Head of caudate nucleus (tissue), 42 donors: Measurements from ENCODE around the gene GARNL3.
A peak's percentile ranks its signal among the peaks of the same experiment; 100 is the strongest.

Source experiments
- DNase-seq, 42 donors: peaks; one replicate each; pipeline versions ENCODE4 v3.0.0 to v3.0.0-alpha.2; 2020 to 2021; ENCODE audit warnings: mixed read lengths in 7 of 42
- intact Hi-C: fragments of 100-400 bp; cut with DNase I; formaldehyde crosslinking; loops from one replicate; pipeline ENCODE4 v1.15.0; 2022

Gene GARNL3

DNA sequence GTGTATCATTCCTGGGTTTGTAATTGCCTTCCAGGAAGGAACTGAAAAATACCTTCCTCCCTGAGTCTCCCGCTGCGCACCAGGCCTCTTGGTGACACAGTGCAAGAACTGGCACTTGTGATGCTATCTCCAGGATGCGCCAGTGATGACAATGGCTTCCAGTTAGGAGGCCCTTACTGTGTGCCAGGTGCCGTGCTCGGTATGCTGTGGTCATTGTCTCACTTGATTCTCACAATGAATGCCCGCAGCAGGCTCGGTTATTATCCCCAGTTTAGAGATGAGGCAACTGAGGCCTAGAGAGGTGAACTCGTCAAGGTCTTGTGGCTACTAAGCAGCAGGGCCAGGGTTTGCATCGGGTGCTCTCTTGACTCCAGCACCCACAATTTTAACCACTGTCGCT is 100.9 kb downstream of the GARNL3 start:
- no peak for DNase-seq
- intact Hi-C loops = no loop called here

- intact Hi-C loops = no loop called here
- peak in 38 of 42 donors; percentile 24 to 85 (median 58) for DNase-seq
These were observed 102.0 kb downstream of the GARNL3 start for GRCh38 chr9:127366594-127366993.

GRCh38 chr9:127368852-127369402 is 104.4 kb downstream of the GARNL3 start:
- intact Hi-C loops = no loop called here
- peak in 2 of 42 donors; percentile 26 to 37 for DNase-seq

GRCh38 chr9:127369428-127369827 is 104.9 kb downstream of the GARNL3 start:
- intact Hi-C loops = no loop called here
- peak in 1 of 42 donors; percentile 18 for DNase-seq

DNA sequence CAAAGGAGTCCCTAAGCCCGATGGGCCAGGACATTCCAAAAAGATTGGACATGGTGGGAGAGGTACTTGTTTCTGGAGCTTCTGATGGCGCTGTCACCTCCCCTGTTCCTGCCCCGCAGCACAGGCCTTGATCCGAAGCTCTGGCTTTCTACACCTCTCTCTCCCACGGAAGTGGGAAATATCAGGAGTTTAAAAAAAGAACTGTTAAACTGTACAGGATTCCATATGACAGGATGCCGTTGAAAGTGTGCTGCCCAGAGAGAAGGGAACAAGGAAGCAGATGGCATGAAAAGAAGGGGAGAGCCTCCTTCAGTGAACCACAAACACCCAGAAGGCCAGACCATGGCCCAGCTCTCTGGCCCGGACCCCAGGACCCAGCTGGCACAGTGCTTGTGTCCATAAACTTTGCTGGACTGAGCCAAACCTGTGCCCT is 105.6 kb downstream of the GARNL3 start:
- intact Hi-C loops = no loop called here
- peak in 1 of 42 donors; percentile 22 for DNase-seq

- peak in 20 of 42 donors; percentile 27 to 78 (median 50) for DNase-seq
These were observed 106.4 kb downstream of the GARNL3 start for GRCh38 chr9:127370672-127371648.

GRCh38 chr9:127380479-127380878 is 115.9 kb downstream of the GARNL3 start:
- intact Hi-C loops = no loop called here
- no peak for DNase-seq

More at GRCh38 chr9:127370672-127371648, 106.4 kb downstream of the GARNL3 start:
- intact Hi-C loops = no loop called here

DNA sequence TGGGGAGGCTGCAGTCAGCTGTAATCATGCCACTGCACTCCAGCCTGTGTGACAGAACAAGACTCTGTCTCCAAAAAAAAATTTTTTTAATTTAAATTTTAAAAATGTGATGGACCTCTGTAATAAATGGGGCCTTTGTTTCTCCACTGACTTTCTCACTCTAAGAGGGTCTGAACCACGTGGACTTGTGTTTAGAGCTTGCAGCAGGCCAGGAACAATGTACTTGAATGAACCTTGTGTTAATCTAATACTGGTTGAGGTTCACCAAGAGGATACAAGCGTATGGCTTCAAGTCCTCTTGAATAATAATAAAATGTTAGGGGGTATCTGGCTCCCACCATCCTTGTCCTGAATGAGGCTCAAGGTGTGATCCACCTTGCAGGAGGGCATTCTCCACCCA is 118.0 kb downstream of the GARNL3 start:
- DNase-seq = no peak
- intact Hi-C loops = no loop called here

DNA sequence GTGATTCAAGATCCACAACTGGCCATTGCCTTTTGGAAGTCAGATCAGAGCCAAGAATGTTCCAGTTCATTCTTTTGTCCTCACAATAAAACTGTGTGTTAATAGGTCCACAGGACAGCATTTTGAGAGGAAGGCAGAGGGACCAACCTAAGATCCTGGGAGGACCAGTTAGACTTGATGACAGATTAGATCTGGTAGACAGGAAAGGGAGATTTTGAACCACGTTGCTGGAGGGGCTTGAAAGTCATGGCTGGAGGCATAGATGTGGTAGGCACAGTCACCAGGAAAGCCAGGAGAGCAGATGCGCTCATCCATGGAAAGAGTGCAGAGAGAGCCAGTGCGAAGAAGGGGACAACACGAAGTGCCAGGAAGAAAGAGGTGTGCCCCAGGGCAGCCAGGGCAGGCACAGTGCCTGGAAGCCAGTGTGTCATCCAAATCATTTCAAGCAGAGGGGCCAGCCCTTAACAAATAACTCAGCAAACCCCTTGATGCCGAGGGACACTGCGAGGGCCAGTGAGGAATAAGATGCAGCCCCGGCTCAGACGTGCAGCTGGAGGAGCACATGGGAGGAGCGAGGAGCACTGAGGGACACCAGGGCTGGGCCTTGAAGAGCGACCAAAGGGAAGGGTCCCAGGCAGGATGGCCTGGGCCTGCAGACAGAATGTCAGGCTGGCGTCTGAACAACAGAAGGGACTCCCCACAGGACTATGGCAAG is 119.6 kb downstream of the GARNL3 start:
- peak in 3 of 42 donors; percentile 5 to 22 (median 12) for DNase-seq
- intact Hi-C loops = no loop called here

DNA sequence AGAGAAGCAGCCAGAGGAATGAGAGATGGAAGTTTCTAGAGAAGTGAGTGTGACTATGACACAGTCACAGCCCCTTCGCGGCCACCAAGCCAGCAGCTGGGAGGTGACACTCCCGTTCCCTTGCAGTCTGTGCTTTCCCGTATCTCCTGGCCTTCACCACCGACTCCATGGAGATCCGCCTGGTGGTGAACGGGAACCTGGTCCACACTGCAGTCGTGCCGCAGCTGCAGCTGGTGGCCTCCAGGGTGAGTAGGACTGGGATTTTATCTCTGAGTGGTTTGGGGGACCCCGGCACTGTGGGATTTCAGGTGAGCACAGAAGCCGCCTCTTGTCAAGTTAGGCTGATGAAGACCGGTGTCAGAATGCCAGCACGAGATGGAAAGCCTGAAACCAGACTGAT is 120.3 kb downstream of the GARNL3 start:
- intact Hi-C loops = no loop called here
- DNase-seq = peak in 1 of 42 donors; percentile 24

GRCh38 chr9:127386249-127386648 is 121.7 kb downstream of the GARNL3 start:
- DNase-seq = no peak
- intact Hi-C loops = no loop called here

GRCh38 chr9:127386981-127387380 is 122.4 kb downstream of the GARNL3 start:
- intact Hi-C loops = no loop called here
- peak in 1 of 42 donors; percentile 16 for DNase-seq

- peak in 12 of 42 donors; percentile 21 to 62 (median 38) for DNase-seq
- intact Hi-C loops = no loop called here
These were observed 123.7 kb downstream of the GARNL3 start for GRCh38 chr9:127388037-127388855.

- DNase-seq = peak in 1 of 42 donors; percentile 37
- intact Hi-C loops = no loop called here
These were observed 124.3 kb downstream of the GARNL3 start for GRCh38 chr9:127388856-127389238.

DNA sequence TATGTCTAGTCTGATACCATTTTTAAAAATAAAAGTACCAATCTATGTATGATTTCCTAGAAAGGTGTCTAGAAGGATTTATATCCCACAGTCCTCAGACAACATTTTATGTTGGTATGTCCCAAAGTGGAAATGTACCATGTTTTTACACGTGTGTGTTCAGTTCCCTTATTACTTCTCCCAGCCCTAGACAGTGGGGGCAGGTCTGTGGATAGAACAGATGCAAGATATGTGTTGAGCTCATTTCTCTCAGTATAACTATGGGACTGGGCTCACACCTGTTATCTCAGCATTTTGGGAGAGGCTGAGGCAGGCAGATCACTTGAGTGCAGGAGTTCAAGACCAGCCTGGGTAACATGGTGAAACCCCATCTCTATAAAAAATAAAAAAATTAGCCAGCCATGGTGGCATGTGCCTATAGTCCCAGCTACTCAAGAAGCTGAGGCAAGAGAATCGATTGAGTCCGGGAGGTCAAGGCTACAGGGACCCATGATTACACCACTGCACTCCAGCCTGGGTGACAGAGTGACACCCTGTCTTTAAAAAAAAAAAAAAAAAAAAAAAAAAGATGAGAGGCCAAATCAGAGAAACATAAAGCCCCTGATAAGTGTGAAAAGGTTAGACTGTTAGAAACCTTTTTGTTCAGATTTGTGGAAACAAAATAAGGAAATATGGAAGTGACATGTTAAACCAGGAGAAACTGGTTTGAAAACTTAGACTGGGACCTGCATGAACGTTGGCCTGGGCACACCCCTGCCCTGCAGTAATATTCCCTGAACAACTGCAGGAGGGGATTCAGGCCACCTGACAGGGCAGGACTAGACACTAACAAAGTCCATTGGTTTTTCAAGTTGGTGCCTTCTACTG is 125.0 kb downstream of the GARNL3 start:
- intact Hi-C loops = no loop called here
- DNase-seq = peak in 1 of 42 donors; percentile 12

GRCh38 chr9:127390248-127390545 is 125.6 kb downstream of the GARNL3 start:
- no peak for DNase-seq
- intact Hi-C loops = no loop called here

DNA sequence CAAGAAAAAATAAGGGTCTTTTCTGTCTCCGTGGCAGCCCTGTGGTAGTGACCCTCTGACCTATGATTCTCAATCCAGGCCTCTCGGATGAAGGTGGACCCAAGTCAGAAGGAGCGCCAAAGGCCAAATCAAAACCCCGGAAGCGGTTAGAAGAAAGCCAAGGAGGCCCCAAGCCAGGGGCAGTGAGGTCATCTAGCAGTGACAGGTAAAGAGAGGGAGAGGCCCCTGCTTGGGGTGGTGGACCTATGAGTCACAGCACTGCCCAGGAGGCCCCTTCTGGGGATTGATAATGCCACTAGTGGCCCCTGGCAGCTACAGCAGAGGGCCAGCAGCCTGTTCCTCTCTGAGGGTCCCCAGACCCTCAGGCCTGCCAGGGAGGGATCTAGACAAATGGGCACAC is 126.0 kb downstream of the GARNL3 start:
- peak in 1 of 42 donors; percentile 22 for DNase-seq
- intact Hi-C loops = no loop called here

DNA sequence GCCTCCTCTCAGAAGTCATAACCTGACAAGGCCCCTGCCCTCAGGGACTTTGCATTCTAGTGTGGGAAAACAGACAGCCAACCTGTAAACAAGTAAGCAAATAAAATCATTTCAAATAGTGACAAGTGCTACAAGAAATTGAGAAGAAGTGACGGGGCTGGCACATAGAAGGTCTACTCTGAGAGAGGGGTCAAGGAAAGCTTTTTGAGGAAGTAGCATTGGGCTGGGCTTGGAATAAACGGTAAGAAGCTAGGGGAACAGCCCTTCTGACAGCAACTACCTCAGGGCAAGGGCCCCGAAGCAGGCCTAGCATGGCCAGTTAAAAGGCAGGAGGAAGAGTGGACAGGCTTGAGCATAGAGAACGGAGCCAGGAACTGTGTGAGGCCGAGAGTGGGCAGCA is 127.6 kb downstream of the GARNL3 start:
- no peak for DNase-seq
- intact Hi-C loops = no loop called here
